Renal cortical epithelial cell (primary cell): ENCODE results near the gene SBK2. TPM values are rescaled to one million over a fixed set of nuclear protein-coding genes. Genes with fewer than 3 reads are reported as not detected.

Source experiments
- DNase-seq: peaks from one replicate; pipeline ENCODE4 v3.0.0-alpha.2; 2011; ENCODE audit warnings: low read depth
- total RNA-seq: library from RNA; depleted of rRNA; stranded (reverse); fragments of >200 nt; gene quantifications from 2 replicates; pipeline ENCODE4 v1.2.3, GENCODE V29; 2014

SBK2 gene
- total RNA-seq, 1 donor from 2014 or later, result not detected

DNA sequence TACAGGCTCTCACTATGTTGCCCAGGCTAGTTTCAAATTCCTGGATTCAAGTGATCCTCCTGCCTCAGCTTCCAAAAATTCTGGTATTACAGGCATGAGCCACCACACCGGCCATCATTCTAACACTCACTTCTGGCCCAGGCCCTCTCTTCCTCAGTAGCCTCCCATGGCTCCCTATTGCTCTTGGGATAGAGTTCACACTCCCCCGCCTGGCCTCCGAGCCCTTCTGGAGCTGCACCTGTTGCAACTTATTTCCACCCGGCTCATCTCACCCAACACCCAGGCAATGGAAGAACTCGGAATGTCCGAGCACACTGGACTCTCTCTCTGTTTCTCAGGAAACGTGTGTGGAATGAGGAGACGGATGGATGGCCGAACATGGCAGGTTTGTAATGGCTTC is 17.4 kb upstream of the SBK2 start:
- no peak for DNase-seq

GRCh38 chr19:55553217-55554182 is 16.6 kb upstream of the SBK2 start:
- DNase-seq, result no peak

- peak; percentile 77 for DNase-seq
Measured at GRCh38 chr19:55552620-55553019, 15.7 kb upstream of the SBK2 start.

DNA sequence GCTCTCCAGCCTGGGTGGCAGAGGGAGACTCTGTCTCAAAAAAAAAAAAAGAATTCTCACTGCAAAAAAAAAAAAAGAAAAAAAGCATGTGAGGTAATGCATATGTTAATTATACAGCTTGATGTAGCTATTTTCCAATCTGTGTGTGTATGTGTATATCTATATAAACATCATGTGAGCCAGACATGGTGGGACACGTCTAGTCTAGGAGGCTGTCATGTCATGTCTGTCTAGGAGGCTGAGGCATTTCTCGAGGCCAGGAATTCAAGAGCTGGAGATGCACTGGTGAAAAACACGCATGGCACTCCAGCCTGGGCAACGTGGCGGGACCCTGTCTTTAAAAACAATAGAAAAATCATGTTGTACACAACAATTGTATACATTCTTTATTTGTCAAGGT is 15.3 kb upstream of the SBK2 start:
- no peak for DNase-seq

DNA sequence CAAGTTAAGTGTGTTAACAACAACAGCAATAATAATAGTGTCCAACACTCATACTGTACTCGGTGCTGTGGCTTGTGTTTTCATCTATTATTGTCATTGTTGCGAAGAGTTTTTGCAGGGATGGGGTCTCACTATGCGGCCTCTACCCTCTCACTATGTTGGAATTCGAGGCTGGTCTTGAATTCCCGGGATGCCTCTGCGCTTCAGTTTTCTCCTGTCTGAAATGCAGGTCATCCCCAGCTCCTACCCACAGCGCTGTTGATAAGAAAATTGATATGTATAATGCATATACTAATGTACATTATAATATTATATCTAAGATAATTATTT is 13.4 kb upstream of the SBK2 start:
- no peak for DNase-seq

GRCh38 chr19:55549500-55550320 is 12.8 kb upstream of the SBK2 start:
- DNase-seq, result peak; percentile 89

DNA sequence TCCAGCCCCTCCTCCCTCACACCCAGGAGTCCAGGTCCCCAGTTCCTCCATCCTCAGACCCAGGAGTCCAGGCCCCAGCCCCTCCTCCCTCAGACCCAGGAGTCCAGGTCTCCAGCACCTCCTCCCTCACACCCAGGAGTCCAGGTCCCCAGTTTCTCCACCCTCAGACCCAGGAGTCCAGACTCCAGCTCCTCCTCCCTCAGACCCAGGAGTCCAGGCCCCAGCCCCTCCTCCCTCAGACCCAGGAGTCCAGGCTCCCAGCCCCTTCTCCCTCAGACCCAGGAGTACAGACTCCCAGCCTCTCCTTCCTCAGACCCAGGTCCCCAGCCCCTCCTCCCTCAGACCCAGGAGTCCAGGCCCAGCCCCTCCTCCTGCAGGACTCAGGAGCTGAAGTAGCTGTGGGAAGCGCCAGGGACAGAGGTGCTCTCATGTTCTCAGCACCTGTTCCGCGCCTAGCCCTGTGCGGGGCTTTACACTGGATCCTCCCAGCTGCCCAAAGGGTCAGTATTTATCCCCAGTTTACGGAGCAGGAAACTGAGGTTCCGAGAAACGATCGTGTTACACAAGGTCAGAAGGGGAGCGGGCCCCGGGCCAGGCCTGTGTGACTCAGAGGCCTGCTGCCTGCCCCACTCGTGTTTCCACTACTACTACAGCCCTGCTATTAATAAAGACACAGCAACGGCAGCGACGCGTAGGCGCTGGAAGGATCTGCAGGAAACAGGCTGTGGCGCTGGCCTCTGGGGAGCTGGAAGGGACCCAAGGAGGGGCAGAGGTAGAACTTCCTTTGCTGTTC is 10.1 kb upstream of the SBK2 start:
- no peak for DNase-seq

DNA sequence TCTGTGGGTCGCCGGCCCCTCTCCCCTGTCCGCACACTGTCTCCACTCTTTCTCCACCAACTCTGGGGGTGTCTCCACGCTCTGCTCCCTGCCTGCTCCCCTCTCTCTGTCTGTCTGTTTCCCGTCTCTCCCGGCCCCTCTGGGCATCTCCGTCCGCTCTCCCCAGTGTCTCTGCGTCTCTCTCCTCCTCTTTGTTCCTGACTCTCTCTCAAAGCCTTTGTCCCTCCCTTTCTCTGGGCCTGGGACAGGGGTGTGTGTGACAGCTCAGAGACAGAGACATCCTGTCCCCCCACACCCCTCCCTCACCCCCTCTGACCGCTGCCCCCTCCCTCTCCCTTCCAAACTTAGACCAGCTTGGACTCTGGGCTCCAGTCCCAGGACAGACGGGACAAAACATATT is 9.1 kb upstream of the SBK2 start:
- DNase-seq, result no peak

DNA sequence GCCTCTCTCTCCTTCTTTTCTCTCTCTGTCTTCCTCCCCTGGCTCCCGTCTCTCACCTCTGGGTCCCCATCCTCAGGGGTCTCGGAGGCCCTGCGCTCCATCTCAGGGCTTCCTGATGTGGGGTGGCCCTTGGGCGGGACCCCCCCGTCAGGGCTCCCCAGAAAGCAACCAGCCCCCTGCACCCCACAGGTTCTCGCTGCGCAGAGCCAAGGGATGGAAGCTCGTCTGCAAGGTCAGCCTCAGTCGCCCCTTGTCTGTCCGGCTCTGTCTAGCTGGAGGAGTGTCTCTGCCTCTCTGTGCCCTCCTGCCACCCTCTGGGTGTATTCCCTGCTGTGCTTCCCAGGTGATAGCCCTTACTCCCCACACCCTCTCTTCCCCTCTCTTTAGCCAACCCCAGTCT is 8.5 kb upstream of the SBK2 start, which contains the start of gene SBK3:
SBK3 (minus strand) TSS at position 101 of the 400 bp plus-strand sequence; CDS start at position 101, 0 bp downstream.
- no peak for DNase-seq

GRCh38 chr19:55544776-55545439 is 8.0 kb upstream of the SBK2 start:
- DNase-seq, result no peak

DNA sequence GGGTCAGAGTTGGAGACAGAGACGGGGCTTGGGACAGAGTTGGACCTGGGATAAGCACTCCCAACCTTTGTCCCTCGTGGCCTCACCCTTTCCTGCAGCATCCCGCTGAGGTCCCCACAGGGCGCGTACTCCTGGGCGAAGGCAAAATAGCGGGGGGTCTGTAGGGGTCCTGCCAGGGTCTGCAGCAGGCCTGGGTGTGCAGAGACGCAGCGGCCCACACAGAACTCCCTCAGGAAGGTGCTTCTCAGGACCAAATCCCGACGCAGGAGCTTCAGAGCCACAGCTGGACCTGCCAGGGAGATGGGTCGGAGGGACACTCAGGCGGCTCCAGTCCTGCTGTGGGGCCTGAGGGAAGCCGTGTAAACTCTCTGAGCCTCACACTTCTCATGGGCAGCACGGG is 7.1 kb upstream of the SBK2 start:
- no peak for DNase-seq

DNA sequence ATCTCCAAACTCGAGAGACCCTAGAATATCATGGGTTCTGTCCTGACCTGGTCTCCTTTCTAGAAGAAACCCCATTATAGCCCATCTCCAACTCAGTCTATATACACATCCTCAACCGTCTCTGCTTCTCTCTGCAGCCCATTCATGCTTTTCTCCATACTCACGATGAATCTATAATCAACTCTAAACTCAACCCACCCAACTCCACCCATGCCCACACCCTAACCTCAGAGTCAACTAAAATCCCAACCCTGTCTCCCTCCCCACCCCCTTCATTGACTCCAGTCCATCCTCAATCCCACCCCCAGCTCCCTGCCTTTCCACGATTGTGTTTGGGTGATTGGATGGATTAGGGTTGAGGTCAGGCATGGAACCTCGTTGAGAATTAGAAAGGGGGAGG is 6.6 kb upstream of the SBK2 start:
- DNase-seq, result no peak

DNA sequence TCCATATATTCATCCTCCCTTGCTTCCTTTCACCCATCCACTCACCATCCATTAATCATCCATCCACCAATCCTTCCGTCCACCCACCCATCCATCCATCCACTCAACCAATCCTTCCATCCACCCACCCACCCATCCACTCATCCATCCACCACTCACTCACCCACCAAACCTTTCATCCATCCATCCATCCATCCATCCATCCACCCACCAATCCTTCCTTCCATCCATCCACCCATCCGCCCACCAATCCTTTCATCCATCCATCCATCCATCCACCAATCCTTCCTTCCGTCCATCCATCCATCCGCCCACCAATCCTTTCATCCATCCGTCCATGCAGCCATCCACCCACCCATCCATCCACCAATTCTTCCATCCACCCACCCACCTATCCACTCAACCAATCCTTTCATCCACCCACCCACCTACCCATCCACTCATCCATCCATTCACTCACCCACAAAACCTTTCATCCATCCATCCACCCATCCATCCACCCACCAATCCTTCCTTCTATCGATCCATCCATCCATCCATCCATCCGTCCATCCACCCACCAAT is 5.4 kb upstream of the SBK2 start:
- no peak for DNase-seq

GRCh38 chr19:55541091-55541490 is 4.2 kb upstream of the SBK2 start:
- DNase-seq, result no peak

DNA sequence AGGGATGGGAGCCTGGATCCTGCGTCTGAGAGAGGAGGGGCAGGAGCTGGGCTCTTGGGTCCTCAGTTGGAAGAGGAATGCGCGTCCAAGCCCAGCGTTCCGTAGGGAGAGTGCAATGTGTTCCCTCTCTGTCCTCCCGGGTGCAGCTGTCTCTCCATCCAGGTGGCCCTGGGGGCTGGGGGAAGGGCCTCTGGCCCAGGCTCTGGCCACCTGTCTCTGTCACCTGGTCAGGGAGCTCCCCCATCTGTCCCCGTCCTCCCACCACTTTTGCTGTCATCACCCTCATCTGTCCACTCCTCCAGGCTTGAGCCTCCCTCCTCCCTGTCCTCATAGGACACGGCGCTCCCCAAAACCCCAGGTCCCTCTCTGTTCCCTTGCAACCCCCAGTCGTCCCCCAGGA is 3.7 kb upstream of the SBK2 start:
- DNase-seq, result no peak

DNA sequence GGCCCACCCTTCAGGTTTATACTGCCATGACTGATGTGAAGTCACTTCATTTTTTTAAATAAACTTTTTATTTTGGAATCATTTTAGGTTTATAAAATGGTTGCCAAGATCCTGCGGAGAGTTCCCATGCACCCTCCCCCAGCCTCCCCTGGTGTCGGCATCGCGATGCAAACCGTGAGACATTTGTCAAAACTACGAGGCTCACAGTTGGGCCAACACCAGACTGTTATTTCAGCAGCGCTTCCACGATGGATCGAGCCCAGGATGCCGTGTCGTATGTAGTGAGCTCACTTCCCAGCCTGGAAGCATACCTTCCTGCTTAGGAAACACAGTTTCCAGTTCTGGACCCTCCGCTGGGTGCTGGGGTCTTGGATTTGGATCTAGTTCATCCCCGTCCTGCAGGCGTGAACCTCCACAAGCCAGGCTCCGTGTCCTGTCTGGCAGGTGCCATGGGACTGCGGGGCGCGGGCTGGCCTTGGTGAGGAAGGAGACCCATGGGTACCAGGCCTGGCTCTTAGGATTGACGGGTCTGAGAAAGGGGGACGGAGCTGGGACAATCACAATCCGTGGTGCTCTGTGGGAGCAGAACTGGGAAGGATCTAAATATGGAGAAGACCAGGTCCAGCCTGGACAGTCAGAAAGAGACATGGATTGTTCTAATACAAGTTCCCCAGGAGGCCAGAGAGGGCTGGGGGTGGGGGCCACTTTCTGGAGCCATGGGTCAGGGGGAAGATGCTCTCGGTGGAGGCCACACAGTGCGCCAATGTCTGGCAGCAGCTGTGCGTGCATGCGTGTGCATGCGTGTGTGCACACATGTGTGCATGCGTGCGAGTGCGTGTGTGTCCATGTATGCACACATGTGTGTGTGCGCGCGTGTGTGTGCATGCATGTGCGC is 2.4 kb upstream of the SBK2 start:
- DNase-seq, result no peak

GRCh38 chr19:55538132-55538531 is 1.2 kb upstream of the SBK2 start:
- DNase-seq, result no peak

DNA sequence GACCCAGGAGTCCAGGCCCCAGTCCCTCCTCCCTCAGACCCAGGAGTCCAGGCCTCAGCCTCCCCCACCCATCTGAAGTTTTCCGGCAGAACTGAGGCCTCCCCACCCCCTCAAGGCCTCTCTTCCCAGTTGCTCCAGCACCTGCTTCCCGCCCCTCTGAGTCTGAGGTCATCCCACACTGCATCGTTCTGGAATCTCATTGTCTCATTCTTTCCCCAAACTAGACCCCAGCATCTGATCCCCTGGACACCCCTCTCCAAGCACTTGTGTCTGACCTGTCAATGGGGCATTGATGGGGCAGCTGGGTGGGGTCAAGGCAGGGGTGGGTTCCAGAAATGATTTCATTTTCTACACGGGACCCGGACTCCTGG is 793 bp upstream of the SBK2 start:
- DNase-seq, result no peak

DNA sequence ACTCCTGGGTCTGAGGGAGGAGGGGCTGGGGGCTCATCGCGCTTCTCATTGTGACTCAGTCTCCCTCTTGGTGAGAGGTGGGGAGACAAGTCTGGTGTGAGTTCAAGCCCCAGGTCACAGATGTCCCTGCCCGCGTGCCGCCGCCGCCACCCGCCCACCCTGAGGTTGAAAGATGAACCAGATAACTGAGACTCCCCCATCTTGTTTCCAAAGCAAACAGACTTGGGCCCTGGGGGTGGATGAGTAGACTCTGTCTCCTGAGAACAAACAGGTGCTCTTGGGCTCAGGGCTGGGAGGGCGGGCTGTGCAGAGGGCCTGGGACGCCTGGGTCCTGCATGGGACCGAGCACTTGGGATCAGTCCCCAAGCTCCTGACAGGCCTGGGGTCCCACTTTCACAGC is 567 bp downstream of the SBK2 start:
- DNase-seq, result no peak

DNA sequence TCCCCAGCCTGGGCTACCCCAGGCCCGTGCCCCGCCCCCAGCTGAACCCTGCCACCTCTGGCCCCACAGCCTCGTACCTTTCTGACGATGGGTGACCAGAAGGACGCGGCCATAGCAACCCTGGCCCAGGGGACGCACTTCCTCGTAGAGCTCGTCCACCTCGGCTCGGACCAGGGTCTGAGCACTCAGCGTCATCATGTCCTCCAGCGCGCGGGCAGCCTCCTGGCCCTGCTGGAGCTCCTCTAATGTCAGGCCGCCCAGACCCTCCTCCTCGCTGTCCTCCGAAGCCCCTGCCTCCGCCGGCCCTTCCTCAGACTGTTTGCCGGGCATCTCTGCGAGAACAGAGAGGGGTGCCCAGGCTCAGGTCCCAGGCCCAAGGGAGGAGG is 975 bp downstream of the SBK2 start:
- DNase-seq, result no peak
